Pons (tissue), 1 donor: ENCODE results near the gene MAP3K2.

Source experiments
- DNase-seq: peaks from one replicate; pipeline ENCODE4 v3.0.0-alpha.2; 2016; ENCODE audit warnings: low spot score

MAP3K2 gene, protein sequence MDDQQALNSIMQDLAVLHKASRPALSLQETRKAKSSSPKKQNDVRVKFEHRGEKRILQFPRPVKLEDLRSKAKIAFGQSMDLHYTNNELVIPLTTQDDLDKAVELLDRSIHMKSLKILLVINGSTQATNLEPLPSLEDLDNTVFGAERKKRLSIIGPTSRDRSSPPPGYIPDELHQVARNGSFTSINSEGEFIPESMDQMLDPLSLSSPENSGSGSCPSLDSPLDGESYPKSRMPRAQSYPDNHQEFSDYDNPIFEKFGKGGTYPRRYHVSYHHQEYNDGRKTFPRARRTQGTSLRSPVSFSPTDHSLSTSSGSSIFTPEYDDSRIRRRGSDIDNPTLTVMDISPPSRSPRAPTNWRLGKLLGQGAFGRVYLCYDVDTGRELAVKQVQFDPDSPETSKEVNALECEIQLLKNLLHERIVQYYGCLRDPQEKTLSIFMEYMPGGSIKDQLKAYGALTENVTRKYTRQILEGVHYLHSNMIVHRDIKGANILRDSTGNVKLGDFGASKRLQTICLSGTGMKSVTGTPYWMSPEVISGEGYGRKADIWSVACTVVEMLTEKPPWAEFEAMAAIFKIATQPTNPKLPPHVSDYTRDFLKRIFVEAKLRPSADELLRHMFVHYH

DNA sequence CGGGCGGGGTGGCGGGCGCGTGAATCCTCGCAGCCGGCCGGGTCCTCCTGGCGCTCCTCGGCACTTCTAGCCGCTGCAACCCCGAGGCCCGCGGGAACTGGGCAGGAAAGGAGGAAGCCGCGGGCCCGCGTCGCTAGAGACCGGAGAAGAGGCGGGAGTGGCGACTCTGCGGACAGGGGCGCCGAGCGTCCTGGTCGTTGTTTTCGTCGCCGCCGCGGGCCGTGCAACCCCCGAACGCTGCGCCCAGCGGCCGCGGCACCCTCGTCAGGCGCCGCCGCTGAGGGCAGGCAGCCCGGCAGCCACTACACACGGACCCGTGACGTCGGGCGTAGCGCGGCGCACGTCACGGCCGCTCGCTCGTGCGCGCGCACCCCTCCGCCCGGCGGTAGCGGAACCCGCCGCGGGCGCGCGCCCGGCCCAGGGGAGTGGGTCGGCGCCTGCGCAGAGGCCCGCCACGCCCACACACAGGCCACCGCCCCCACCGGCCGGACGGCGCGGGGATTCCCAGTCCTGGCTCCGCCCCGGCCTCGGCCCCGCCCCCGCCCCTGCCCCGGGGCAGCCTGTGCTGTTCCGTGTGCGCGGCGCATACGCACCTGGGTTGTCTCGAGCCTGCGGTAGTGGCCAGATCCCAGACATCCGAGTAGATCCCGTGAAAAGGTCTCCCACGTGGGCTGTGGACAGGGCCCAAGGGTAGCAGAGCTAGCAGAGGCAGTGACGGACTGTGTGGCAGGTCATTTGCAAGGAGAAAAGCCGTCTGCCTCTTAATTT is at the start of gene MAP3K2:
TSS of gene MAP3K2 (minus strand) at position 321 of the 768 bp plus-strand sequence. CDS start 44,846 bp downstream, outside the sequence.
- peak; percentile 90 for DNase-seq

DNA sequence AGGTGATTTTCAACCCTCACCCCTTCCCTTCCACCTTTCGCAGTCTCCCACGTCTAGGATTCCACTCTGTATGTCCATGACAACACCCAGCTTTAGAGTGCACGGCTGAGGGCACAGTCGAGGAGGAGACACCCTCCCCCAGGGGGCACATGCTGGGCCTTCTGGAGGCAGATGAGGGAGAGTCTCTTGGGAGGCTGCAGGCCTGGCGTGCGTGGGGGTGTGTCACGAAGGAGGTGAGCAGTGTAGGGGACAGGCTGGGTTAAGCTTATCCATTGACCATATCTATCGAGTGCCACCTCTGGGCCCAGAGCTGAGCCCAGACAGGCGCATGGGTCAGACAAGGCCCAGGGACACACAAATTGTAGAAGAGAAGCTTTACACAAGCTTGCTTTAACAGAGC is 49.3 kb upstream of the MAP3K2 start:
- no peak for DNase-seq

DNA sequence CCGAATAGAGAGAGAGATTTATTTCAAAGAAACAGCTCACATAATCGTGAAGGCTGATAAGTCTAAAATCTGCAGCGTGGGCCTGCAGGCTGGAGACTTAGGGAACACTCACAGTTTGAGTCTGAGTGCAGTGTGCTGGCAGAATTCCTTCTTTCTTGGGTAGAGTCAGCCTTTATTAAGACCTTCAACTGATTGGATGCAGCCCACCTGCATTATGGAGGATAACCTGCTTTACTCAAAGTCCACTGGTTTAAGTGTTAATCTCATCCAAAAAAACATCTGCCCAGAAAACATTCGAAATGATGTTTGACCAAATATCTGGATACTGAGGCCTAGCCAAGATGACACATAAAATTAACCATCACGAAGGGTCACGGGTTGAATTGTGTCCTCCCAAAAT is 46.7 kb upstream of the MAP3K2 start:
- no peak for DNase-seq

DNA sequence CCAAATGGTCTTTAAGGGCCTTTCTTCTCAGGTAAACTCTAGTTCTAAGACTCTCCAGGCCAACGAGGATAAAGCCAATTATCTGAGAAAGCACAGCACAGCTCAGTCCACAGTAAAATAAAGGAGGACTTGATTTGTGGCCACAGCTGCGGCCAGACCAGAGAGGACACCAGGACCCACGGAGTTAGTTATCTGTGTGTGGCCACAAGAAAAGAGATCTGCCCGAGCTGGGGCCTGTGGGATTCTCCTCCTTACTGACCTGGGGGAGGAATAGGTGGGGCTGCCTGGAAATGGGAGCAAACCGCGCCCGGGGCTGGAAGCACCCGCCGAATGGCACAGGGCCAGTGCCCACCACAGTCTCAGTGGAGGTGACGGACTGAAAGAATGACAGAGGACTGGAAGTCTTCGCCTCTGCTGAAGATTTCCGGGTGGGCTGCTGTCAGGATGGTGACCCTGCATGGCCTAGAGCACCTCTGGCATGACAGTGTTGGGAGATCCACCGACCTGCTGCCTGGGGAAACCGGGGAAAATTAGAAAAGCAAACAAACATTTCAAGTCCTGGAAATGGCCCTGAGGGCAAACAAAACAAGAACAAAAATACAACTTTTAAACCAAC is 43.7 kb upstream of the MAP3K2 start:
- DNase-seq, result no peak

DNA sequence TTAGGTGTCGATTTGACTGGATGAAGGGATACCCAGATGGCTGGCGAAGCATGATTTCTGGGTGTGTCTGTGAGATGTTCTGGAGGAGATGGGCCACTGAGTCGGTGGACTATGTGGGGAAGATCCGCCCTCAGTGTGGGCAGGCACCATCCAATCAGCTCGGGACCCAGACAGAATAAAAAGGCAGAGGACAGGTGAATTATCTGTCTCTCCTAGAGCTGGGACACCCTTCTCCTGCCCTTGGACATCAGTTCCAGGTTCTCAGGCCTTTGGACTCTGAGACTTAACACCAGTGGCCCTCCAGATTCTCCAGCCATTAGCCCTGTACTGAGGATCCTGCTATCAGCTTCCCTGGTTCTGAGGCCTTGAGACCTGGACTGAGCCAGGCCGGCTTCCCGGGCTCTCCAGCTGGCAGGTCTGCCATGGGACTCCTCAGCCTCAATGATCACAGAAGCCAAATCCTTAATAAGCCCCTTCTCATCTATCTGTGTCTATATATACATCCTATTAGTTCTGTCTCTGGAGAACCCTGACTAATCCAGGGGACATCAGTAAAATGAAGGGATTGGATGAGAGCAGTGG is 42.2 kb upstream of the MAP3K2 start:
- DNase-seq, result no peak

DNA sequence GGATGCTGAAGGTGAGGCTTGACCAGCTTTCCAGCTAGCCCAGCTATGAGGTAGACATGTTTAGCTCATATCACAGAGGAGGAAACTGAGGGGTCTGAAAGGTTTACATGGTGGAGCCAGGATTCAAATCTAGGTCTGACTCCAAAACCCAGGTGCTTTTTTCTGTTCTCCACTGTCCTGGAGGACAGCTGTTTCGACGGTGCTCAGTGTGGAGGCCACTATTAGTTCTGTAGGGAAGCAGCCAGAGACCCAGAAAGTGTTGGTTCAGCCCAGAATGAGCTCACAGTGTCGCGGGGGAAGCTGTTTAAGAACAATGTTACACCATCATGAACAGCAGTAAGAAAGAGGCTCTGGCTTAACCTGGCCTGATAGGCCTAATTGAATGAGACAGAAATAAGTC is 41.5 kb upstream of the MAP3K2 start:
- DNase-seq, result no peak

DNA sequence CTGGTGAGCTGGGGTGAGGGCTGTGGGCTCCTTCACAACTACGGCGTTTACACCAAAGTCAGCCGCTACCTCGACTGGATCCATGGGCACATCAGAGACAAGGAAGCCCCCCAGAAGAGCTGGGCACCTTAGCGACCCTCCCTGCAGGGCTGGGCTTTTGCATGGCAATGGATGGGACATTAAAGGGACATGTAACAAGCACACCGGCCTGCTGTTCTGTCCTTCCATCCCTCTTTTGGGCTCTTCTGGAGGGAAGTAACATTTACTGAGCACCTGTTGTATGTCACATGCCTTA is 41.0 kb upstream of the MAP3K2 start:
- no peak for DNase-seq

DNA sequence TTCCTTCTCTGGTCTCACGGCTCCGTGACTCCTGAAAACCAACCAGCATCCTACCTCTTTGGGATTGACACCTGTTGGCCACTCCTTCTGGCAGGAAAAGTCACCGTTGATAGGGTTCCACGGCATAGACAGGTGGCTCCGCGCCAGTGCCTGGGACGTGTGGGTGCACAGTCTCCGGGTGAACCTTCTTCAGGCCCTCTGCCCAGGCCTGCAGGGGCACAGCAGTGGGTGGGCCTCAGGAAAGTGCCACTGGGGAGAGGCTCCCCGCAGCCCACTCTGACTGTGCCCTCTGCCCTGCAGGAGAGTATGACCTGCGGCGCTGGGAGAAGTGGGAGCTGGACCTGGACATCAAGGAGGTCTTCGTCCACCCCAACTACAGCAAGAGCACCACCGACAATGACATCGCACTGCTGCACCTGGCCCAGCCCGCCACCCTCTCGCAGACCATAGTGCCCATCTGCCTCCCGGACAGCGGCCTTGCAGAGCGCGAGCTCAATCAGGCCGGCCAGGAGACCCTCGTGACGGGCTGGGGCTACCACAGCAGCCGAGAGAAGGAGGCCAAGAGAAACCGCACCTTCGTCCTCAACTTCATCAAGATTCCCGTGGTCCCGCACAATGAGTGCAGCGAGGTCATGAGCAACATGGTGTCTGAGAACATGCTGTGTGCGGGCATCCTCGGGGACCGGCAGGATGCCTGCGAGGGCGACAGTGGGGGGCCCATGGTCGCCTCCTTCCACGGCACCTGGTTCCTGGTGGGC is 40.5 kb upstream of the MAP3K2 start:
- no peak for DNase-seq

DNA sequence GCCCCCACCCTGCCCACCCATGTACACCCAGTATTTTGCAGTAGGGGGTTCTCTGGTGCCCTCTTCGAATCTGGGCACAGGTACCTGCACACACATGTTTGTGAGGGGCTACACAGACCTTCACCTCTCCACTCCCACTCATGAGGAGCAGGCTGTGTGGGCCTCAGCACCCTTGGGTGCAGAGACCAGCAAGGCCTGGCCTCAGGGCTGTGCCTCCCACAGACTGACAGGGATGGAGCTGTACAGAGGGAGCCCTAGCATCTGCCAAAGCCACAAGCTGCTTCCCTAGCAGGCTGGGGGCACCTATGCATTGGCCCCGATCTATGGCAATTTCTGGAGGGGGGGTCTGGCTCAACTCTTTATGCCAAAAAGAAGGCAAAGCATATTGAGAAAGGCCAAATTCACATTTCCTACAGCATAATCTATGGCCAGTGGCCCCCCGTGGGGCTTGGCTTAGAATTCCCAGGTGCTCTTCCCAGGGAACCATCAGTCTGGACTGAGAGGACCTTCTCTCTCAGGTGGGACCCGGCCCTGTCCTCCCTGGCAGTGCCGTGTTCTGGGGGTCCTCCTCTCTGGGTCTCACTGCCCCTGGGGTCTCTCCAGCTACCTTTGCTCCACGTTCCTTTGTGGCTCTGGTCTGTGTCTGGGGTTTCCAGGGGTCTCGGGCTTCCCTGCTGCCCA is 39.7 kb upstream of the MAP3K2 start:
- DNase-seq, result no peak

DNA sequence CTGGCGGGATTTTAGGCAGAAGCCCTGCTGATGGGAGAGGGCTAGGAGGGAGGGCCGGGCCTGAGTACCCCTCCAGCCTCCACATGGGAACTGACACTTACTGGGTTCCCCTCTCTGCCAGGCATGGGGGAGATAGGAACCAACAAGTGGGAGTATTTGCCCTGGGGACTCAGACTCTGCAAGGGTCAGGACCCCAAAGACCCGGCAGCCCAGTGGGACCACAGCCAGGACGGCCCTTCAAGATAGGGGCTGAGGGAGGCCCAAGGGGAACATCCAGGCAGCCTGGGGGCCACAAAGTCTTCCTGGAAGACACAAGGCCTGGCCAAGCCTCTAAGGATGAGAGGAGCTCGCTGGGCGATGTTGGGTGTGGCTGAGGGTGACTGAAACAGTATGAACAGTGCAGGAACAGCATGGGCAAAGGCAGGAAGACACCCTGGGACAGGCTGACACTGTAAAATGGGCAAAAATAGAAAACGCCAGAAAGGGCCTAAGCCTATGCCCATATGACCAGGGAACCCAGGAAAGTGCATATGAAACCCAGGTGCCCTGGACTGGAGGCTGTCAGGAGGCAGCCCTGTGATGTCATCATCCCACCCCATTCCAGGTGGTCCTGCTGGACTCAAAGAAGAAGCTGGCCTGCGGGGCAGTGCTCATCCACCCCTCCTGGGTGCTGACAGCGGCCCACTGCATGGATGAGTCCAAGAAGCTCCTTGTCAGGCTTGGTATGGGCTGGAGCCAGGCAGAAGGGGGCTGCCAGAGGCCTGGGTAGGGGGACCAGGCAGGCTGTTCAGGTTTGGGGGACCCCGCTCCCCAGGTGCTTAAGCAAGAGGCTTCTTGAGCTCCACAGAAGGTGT is 39.0 kb upstream of the MAP3K2 start:
- no peak for DNase-seq

DNA sequence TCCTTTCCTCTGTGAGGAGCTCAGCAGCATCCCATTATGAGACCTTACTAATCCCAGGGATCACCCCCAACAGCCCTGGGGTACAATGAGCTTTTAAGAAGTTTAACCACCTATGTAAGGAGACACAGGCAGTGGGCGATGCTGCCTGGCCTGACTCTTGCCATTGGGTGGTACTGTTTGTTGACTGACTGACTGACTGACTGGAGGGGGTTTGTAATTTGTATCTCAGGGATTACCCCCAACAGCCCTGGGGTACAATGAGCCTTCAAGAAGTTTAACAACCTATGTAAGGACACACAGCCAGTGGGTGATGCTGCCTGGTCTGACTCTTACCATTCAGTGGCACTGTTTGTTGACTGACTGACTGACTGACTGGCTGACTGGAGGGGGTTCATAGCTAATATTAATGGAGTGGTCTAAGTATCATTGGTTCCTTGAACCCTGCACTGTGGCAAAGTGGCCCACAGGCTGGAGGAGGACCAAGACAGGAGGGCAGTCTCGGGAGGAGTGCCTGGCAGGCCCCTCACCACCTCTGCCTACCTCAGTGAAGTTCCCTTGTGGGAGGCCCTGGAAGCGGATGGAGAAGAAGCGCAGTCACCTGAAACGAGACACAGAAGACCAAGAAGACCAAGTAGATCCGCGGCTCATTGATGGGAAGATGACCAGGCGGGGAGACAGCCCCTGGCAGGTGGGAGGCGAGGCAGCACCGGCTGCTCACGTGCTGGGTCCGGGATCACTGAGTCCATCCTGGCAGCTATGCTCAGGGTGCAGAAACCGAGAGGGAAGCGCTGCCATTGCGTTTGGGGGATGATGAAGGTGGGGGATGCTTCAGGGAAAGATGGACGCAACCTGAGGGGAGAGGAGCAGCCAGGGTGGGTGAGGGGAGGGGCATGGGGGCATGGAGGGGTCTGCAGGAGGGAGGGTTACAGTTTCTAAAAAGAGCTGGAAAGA is 38.0 kb upstream of the MAP3K2 start:
- no peak for DNase-seq

DNA sequence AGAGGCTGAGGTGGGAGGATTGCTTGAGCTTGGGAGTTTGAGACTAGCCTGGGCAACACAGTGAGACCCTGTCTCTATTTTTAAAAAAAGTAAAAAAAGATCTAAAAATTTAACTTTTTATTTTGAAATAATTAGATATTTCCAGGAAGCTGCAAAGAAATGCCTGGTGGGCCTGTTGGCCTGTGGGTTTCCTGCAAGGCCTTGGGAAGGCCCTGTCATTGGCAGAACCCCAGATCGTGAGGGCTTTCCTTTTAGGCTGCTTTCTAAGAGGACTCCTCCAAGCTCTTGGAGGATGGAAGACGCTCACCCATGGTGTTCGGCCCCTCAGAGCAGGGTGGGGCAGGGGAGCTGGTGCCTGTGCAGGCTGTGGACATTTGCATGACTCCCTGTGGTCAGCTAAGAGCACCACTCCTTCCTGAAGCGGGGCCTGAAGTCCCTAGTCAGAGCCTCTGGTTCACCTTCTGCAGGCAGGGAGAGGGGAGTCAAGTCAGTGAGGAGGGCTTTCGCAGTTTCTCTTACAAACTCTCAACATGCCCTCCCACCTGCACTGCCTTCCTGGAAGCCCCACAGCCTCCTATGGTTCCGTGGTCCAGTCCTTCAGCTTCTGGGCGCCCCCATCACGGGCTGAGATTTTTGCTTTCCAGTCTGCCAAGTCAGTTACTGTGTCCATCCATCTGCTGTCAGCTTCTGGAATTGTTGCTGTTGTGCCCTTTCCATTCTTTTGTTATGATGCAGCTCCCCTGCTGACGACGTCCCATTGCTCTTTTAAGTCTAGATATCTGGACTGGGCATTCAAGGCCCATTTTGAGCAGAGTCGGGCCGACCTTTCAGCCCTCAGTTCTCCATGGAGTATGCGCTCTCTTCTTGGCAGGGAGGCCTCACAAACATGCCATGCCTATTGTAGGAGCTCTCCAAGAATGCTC is 37.1 kb upstream of the MAP3K2 start:
- no peak for DNase-seq

DNA sequence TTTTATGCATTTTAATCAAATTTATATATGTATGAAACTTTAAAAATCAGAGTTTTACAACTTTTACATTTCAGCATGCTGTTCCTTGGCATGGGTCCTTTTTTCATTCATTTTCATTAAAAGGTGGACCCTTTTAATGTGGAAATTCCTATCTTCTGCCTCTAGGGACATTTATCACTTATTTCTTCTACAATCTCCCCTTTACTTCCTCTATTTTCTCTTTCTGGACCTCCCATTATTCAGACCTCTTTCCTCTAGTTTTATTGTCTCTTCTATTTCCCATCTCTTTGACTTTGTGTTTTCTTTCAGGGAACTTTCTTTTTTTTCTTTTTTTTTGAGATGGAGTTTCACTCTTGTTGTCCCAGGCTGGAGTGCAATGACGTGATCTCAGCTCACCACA is 36.1 kb upstream of the MAP3K2 start:
- DNase-seq, result no peak

DNA sequence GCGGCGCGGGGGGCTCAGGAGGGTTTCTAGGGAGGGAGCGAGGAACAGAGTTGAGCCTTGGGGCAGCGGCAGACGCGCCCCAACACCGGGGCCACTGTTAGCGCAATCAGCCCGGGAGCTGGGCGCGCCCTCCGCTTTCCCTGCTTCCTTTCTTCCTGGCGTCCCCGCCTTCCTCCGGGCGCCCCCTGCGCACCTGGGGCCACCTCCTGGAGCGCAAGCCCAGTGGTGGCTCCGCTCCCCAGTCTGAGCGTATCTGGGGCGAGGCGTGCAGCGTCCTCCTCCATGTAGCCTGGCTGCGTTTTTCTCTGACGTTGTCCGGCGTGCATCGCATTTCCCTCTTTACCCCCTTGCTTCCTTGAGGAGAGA is 35.7 kb upstream of the MAP3K2 start:
- no peak for DNase-seq

DNA sequence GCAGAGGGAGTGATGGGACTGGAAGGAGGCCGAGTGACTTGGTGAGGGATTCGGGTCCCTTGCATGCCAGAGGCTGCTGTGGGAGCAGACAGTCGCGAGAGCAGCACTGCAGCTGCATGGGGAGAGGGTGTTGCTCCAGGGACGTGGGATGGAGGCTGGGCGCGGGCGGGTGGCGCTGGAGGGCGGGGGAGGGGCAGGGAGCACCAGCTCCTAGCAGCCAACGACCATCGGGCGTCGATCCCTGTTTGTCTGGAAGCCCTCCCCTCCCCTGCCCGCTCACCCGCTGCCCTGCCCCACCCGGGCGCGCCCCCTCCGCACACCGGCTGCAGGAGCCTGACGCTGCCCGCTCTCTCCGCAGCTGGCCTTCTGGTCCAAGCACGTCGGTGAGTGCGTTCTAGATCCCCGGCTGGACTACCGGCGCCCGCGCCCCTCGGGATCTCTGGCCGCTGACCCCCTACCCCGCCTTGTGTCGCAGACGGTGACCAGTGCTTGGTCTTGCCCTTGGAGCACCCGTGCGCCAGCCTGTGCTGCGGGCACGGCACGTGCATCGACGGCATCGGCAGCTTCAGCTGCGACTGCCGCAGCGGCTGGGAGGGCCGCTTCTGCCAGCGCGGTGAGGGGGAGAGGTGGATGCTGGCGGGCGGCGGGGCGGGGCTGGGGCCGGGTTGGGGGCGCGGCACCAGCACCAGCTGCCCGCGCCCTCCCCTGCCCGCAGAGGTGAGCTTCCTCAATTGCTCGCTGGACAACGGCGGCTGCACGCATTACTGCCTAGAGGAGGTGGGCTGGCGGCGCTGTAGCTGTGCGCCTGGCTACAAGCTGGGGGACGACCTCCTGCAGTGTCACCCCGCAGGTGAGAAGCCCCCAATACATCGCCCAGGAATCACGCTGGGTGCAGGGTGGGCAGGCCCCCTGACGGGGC is 35.0 kb upstream of the MAP3K2 start:
- DNase-seq, result no peak

DNA sequence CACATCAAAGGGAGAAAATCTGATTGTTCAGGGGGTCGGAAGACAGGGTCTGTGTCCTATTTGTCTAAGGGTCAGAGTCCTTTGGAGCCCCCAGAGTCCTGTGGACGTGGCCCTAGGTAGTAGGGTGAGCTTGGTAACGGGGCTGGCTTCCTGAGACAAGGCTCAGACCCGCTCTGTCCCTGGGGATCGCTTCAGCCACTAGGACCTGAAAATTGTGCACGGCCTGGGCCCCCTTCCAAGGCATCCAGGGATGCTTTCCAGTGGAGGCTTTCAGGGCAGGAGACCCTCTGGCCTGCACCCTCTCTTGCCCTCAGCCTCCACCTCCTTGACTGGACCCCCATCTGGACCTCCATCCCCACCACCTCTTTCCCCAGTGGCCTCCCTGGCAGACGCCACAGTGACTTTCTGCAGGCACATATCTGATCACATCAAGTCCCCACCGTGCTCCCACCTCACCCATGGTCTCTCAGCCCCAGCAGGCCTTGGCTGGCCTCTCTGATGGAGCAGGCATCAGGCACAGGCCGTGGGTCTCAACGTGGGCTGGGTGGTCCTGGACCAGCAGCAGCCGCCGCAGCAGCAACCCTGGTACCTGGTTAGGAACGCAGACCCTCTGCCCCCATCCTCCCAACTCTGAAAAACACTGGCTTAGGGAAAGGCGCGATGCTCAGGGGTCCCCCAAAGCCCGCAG is 34.2 kb upstream of the MAP3K2 start:
- DNase-seq, result no peak
